Esophagus muscularis mucosa (tissue), 4 donors: Measurements from ENCODE around the gene MXD3.

Experiments
- EP300 ChIP-seq: sonication (generic); formaldehyde crosslinking; IDR thresholded peaks from one replicate; pipeline ENCODE4 v1.6.1; 2017; ENCODE audit warnings: antibody characterized with exemption
- POLR2A ChIP-seq: fragments of 450-650 bp; IDR thresholded peaks from one replicate; pipeline ENCODE4 v1.6.1; 2017; ENCODE audit warnings: antibody characterized with exemption, moderate library complexity, mild to moderate bottlenecking, low read depth
- POLR2AphosphoS5 ChIP-seq, 2 donors: sonication (generic); formaldehyde crosslinking; IDR thresholded peaks; one replicate each; pipeline ENCODE4 v1.6.1; 2017; ENCODE audit warnings: antibody characterized with exemption in 2 of 2
- TF ChIP-seq, protein P1 (sequence below), 3 experiments: fragments of 200-600 bp in 2 of 3; fragments of 450-650 bp in 1 of 3; sonication (generic) in 2 of 3; IDR thresholded peaks; one replicate each; pipeline ENCODE4 v1.5.1; 2017 to 2019; ENCODE audit warnings: antibody characterized with exemption in 3 of 3, mild to moderate bottlenecking in 2 of 3, moderate library complexity in 1 of 3

GRCh38 chr5:177260961-177261360 is 50.7 kb downstream of the MXD3 start:
- TF ChIP-seq POLR2A (no peak), POLR2AphosphoS5 (IDR thresholded peaks at IDR 0.05) (no peak), EP300 (no peak)
- TF ChIP-seq, protein P1, sequence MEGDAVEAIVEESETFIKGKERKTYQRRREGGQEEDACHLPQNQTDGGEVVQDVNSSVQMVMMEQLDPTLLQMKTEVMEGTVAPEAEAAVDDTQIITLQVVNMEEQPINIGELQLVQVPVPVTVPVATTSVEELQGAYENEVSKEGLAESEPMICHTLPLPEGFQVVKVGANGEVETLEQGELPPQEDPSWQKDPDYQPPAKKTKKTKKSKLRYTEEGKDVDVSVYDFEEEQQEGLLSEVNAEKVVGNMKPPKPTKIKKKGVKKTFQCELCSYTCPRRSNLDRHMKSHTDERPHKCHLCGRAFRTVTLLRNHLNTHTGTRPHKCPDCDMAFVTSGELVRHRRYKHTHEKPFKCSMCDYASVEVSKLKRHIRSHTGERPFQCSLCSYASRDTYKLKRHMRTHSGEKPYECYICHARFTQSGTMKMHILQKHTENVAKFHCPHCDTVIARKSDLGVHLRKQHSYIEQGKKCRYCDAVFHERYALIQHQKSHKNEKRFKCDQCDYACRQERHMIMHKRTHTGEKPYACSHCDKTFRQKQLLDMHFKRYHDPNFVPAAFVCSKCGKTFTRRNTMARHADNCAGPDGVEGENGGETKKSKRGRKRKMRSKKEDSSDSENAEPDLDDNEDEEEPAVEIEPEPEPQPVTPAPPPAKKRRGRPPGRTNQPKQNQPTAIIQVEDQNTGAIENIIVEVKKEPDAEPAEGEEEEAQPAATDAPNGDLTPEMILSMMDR (IDR thresholded peaks at IDR 0.05) = no peak
